Lower leg skin (tissue), 4 donors: ENCODE data around the gene STK36. TPM values are rescaled to one million over a fixed set of nuclear protein-coding genes. Genes with fewer than 3 reads are reported as not detected.

ENCODE experiments used
- DNase-seq, 2 donors: peaks; one replicate each; pipeline ENCODE4 v3.0.0-alpha.2; 2019; ENCODE audit warnings: low spot score in 2 of 2
- H3K4me3 ChIP-seq: fragments of 200-600 bp; sonication (generic); 2 replicates; pipeline ENCODE4 v1.5.1; 2017; ENCODE audit warnings: mild to moderate bottlenecking, low read depth; ENCODE audit not compliant: poor library complexity, severe bottlenecking
- POLR2A ChIP-seq, 2 donors: fragments of 450-650 bp; IDR thresholded peaks; one replicate each; pipeline ENCODE4 v1.6.1; 2016 to 2017; ENCODE audit warnings: antibody characterized with exemption in 2 of 2, mild to moderate bottlenecking in 1 of 2, moderate library complexity in 1 of 2
- WGBS, 2 donors: methylation state at CpG; one replicate each; pipeline ENCODE4 v1.1.5; 2018; 5-methylcytosine and 5-hydroxymethylcytosine counted together
- intact Hi-C: fragments of 100-400 bp; cut with DNase I; formaldehyde crosslinking; loops from one replicate; pipeline ENCODE4 v1.15.0; 2023; ENCODE audit warnings: low total_unique reads
- total RNA-seq, 4 donors: library from RNA; depleted of rRNA; stranded (reverse); fragments of >200 nt; gene quantifications; one replicate each; pipeline ENCODE4 v1.1.0, GENCODE V29; 2016
- TF ChIP-seq, protein P1 (sequence below), 3 donors: fragments of 450-650 bp; IDR thresholded peaks; one replicate each; pipeline ENCODE4 v1.5.1; 2016; ENCODE audit warnings: antibody characterized with exemption in 3 of 3, mild to moderate bottlenecking in 3 of 3, moderate library complexity in 2 of 3

Gene STK36
- total RNA-seq, 4 donors from 2014 or later = 7.4 to 21.1 (median 12.3) TPM

DNA sequence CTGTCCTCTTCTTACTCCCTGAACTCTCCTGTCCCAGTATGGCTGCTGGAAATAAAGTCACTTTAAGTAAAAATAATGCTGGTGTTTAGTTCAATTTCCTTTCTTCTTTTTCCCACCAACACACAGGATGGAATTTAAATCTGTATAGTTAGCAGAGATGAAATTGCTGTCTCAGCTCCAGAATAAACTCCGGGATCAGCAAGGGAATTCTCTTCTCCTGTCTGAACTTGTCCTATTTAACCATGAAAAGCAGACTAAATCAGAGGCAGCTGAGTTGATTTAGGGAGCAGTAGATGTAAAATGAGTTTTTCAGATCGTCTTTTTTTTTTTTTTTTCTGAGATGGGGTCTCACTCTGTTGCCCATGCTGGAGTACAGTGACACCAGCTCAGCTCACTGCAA is 64.6 kb downstream of the STK36 start:
- intact Hi-C loops = no loop called here
- H3K4me3 ChIP-seq = no peak overlapping the region
- no peak for TF ChIP-seq POLR2A (IDR thresholded peaks at IDR 0.05)
- TF ChIP-seq, protein P1, sequence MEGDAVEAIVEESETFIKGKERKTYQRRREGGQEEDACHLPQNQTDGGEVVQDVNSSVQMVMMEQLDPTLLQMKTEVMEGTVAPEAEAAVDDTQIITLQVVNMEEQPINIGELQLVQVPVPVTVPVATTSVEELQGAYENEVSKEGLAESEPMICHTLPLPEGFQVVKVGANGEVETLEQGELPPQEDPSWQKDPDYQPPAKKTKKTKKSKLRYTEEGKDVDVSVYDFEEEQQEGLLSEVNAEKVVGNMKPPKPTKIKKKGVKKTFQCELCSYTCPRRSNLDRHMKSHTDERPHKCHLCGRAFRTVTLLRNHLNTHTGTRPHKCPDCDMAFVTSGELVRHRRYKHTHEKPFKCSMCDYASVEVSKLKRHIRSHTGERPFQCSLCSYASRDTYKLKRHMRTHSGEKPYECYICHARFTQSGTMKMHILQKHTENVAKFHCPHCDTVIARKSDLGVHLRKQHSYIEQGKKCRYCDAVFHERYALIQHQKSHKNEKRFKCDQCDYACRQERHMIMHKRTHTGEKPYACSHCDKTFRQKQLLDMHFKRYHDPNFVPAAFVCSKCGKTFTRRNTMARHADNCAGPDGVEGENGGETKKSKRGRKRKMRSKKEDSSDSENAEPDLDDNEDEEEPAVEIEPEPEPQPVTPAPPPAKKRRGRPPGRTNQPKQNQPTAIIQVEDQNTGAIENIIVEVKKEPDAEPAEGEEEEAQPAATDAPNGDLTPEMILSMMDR (IDR thresholded peaks at IDR 0.05) = no peak
- no peak for DNase-seq
- 25 to 51% methylated on average over 2 of the region's 2 CpGs for WGBS, 2 donors

DNA sequence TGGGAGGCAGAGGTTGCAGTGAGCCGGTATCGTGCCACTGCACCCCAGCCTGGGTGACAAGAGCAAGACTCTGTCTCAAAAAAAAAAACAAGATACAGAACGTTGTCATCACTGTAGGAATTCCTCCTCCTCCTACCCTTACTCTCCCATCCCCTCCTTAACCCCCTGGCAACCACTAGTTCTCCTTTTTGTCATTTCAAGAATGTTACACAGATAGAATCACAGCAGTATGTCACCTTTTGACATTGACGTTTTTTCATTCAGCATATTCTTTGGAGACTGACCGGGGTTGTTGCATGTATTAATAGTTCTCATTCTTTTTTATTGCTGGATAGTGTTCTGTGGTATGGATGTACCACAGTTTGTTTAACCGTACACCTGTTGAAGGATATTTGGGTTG is 71.2 kb downstream of the STK36 start:
- WGBS, 2 donors = 77 to 80% methylated on average over 6 of the region's 6 CpGs
- no peak for DNase-seq
- TF ChIP-seq, protein P1 (IDR thresholded peaks at IDR 0.05) = no peak
- TF ChIP-seq POLR2A (IDR thresholded peaks at IDR 0.05) = no peak

DNA sequence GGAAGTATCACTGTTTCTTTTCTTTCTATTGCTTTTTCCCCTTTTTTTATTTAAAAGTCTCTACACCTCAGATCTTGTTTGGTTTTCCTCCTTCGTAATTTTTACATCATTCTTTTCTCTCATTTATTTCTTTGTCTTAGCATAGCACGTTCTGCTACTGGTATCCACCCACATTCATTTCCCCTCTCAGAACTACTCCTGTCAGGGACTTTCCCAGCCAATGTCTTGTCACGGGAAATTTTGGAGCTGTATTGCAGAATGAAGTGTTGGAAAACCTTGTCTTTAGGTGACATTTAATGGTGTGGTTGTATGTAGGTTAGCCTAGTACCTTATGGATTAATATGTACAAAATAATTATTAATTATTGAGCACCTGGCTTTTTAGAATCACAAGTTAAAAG is 72.7 kb downstream of the STK36 start:
- intact Hi-C loops = no loop called here
- no peak overlapping the region for H3K4me3 ChIP-seq
- no peak for DNase-seq
- TF ChIP-seq POLR2A (IDR thresholded peaks at IDR 0.05) = no peak
- TF ChIP-seq, protein P1 (IDR thresholded peaks at IDR 0.05) = no peak
- 65 to 71% methylated on average over 3 of the region's 3 CpGs for WGBS, 2 donors

More for the DNA sequence above, 71.2 kb downstream of the STK36 start:
- H3K4me3 ChIP-seq = no peak overlapping the region
- intact Hi-C loops = no loop called here

DNA sequence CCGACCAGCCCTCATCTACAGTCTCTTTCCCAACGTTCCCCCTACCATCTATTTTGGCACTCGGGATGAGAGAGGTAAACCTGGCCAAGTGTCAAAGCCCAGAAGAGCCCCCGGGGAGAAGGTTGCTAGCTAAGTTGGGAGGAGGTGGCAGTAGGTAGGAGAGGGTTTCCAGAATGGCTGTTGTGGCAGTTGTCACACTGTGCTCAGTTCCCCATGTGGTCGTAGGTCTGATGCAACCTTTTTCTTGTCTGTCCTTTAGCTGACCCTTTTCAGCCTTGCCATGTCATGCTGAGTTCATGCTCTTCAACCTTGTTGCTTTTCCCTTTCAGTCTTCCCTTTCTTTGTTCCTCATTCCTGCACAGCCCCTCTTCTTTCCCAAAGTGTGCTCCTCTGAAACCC is 73.3 kb downstream of the STK36 start:
- no peak for TF ChIP-seq POLR2A (IDR thresholded peaks at IDR 0.05)
- TF ChIP-seq, protein P1 (IDR thresholded peaks at IDR 0.05) = peak in 1 of 3 donors; percentile 27
- H3K4me3 ChIP-seq = no peak overlapping the region
- intact Hi-C loops = no loop called here
- WGBS, 2 donors = 63 to 75% methylated on average over 5 of the region's 5 CpGs
- DNase-seq = no peak

DNA sequence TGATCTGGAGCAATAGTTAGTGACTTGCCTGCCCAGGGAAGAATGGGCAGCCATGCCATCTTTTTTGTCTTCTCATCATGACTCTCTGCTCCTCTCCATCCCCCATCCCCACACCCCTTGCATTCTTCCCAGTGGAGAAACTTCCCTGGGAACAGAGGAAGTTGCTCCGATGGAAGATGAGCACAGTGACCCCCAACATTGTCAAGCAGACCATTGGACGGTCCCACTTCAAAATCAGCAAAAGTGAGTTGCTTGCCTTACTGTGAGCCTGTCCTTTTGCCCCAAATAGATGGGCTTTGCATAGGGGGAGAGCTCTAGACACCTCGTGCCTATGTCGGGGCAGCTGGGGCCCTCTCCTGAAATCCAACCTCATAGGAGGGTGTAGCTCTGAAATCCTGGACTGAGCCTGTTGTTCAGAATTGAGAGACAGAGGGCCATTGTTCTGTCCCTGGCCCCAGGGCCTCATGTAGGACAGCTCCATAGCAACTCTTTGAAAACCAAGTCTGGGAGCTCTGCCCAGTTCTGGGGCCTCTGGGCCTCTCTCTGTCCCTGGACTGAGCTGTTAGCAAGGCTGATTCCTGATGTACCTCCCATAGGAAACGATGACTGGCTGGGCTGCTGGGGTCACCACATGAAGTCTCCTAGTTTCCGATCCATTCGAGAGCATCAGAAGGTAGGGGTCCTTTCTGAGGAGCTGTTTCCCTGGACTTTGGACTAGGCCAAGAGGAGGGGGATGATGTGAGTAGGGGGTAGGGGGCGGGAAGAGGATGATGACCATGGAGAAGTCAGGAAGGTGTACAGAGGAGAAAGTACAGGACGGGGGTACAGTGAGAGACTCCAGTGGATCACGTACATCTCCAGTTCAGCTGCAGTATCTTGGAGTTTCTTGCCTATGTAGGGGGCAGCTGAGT is 73.9 kb downstream of the STK36 start:
- no peak overlapping the region for H3K4me3 ChIP-seq
- intact Hi-C loops = no loop called here
- 79 to 84% methylated on average over 10 of the region's 10 CpGs for WGBS, 2 donors
- TF ChIP-seq POLR2A (IDR thresholded peaks at IDR 0.05) = no peak
- TF ChIP-seq, protein P1 (IDR thresholded peaks at IDR 0.05) = no peak
- DNase-seq = peak in 1 of 2 donors; percentile 51
